ENCODE measurements around the gene CYP3A7. TPM values are rescaled to one million over a fixed set of nuclear protein-coding genes. Genes with fewer than 3 reads are reported as not detected.

The CYP3A7 gene
- total RNA-seq, 2 experiments from 2014 or later = not detected

DNA sequence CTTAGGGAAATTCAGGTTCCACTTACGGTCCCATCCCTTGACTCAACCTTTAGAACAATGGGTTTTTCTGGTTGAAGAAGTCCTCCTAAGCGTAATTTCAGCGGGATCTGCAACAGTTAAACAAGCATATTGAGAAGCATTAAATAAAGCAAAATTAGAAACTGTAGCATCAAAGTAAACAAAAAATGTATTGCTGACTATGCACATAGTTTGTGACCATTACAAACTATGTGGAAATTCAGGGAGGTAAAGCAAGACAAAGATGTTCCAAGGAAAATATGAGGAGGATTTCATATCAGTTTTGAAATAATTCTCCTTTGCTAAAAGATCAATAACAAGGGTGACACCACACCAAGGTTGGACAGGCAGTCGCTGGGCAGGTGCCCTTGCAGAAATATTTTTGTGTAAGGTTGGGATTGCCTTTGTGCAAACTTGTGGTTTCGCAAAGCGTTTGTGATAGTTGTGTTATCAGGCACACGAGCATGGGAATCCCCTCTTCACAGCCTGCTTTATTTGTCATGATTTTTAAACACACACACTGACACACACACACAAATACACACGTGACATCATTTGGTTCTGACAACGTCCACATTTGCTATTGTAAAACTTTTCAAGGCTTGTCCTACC lies 49.8 kb downstream of the CYP3A7 start:
- H3K27me3 Mint-ChIP-seq = no peaks in the 10 kb centered on the region
- no peak overlapping the region for H3K27ac Mint-ChIP-seq
- no peak overlapping the region for H3K4me3 Mint-ChIP-seq
- CTCF ChIA-PET = no interaction called here
- peaks cover 6% of the 10 kb centered on the region for H3K36me3 Mint-ChIP-seq (ENCODE audit: low read depth)
- DNase-seq = no peak
- H3K9me3 Mint-ChIP-seq = peaks cover 6% of the 10 kb centered on the region
- no peaks in the 10 kb centered on the region for H3K4me1 Mint-ChIP-seq (ENCODE audit: low read depth)
- ATAC-seq = no peak
- TF ChIP-seq, protein P1, sequence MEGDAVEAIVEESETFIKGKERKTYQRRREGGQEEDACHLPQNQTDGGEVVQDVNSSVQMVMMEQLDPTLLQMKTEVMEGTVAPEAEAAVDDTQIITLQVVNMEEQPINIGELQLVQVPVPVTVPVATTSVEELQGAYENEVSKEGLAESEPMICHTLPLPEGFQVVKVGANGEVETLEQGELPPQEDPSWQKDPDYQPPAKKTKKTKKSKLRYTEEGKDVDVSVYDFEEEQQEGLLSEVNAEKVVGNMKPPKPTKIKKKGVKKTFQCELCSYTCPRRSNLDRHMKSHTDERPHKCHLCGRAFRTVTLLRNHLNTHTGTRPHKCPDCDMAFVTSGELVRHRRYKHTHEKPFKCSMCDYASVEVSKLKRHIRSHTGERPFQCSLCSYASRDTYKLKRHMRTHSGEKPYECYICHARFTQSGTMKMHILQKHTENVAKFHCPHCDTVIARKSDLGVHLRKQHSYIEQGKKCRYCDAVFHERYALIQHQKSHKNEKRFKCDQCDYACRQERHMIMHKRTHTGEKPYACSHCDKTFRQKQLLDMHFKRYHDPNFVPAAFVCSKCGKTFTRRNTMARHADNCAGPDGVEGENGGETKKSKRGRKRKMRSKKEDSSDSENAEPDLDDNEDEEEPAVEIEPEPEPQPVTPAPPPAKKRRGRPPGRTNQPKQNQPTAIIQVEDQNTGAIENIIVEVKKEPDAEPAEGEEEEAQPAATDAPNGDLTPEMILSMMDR (IDR thresholded peaks at IDR 0.05) = no peak
- POLR2A ChIA-PET = no interaction called here
- intact Hi-C loops (cut with micrococcal nuclease) = no loop called here

DNA sequence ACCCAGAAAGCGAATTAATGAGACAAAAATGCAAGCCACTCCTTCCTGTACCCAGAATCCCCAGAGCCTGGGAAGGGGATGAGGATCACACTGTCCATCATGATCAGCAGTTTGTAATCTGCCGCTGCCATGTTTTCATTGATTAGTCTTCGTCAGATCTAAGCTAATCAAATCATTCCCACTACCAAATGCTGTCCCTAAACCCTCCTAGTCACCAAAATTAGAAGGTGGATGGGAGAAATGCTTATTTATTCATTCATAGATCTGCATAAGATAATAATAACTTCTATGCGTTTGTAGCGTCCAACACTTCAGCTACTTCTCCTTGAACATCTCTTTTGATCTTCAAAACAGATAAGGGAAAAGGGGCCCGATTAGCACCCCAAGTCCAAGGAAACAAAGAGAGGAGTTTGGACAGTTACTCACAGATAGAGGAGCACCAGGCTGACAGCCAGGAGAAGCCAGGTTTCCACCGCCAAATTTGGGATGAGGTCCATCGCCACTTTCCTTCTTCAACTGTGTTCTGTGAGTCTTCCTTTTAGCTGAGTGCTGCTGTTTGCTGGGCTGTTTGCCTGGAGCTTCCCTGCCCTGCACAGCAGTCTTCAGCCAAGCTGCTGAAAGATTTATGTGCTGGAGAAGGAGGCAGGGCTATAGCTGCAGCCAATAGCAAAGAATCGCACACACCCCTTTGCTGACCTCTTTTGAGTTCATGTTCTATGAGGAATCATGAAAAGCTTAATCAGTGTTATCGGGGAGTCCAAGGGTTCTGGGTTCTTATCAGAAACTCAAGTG lies 55.4 kb downstream of the CYP3A7 start, which contains the start of gene CYP3A5:
CYP3A5 (minus strand) TSS at position 597 of the 792 bp plus-strand sequence; CDS start at position 497, 100 bp downstream.
- POLR2A ChIA-PET = interaction anchor here (0.6 kb wide), 1 partner anchor 98 kb away, joined by 3 read pairs; no protein-coding TSS in a partner anchor
- Mint-ChIP-seq H3K36me3 (ENCODE audit: low read depth) (peaks cover 3% of the 10 kb centered on the region), H3K9me3 (no peaks in the 10 kb centered on the region), H3K4me1 (ENCODE audit: low read depth) (peaks cover 13% of the 10 kb centered on the region), H3K27ac (no peak within 1 kb of the TSS), H3K4me3 (no peak within 1 kb of the TSS), H3K27me3 (no peaks in the 10 kb centered on the region)
- TF ChIP-seq, protein P1 (IDR thresholded peaks at IDR 0.05) = no peak
- CTCF ChIA-PET = no interaction called here
- no peak for DNase-seq
- no peak for ATAC-seq
- intact Hi-C loops (cut with micrococcal nuclease) = no loop called here

DNA sequence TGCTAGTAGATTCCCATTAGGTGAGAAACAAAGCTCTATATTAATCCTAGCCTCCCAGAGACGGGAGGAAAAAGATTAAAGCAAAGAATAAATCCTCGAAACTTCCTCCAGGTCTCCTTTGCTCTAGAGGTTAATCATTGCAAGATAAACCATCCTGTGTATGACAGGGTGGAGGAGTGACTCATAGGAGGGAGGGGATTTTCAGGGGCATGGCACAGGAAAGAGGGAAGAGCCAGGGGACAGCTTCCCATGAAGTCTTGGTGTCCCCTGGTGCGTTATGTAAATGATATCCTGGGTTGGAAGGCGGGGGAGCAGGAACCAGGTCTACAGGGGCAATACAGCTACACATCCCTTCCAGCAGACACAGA lies 56.0 kb downstream of the CYP3A7 start:
- CTCF ChIA-PET = interaction anchor here (0.7 kb wide), 1 partner anchor 187 kb away, joined by 3 read pairs; no protein-coding TSS in a partner anchor
- ATAC-seq (no peak), DNase-seq (no peak)
- Mint-ChIP-seq H3K27ac (no peak overlapping the region), H3K9me3 (no peaks in the 10 kb centered on the region), H3K4me1 (ENCODE audit: low read depth) (peaks cover 19% of the 10 kb centered on the region), H3K4me3 (no peak overlapping the region), H3K27me3 (no peaks in the 10 kb centered on the region), H3K36me3 (ENCODE audit: low read depth) (peaks cover 3% of the 10 kb centered on the region)
- POLR2A ChIA-PET = no interaction called here
- intact Hi-C loops (cut with micrococcal nuclease) = no loop called here
- TF ChIP-seq, protein P1 (IDR thresholded peaks at IDR 0.05) = no peak

DNA sequence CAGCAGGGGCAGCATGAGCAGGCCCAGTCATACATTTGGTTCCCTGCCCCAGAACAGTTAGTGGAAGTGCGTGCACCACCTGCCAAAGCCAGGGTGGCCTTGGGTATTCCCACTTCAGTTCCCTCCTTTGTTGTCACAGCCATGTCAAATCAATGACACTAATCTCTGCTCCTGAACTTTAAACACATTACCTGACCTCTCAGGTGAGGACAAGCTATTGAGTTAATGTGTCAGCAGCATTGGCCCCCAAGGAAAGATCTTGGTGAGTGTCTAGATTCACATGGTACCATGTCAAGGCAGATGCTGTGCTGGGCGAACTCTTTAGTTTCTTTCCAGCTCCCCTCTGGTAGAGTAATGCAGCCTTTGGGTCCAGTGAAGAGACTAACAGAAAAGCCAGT lies 57.3 kb downstream of the CYP3A7 start:
- Mint-ChIP-seq H3K27me3 (no peaks in the 10 kb centered on the region), H3K36me3 (ENCODE audit: low read depth) (peaks cover 3% of the 10 kb centered on the region), H3K4me1 (ENCODE audit: low read depth) (peaks cover 24% of the 10 kb centered on the region), H3K4me3 (no peak overlapping the region), H3K27ac (no peak overlapping the region), H3K9me3 (no peaks in the 10 kb centered on the region)
- no peak for DNase-seq
- intact Hi-C loops (cut with micrococcal nuclease) = no loop called here
- ChIA-PET POLR2A (no interaction called here), CTCF (no interaction called here)
- TF ChIP-seq, protein P1 (IDR thresholded peaks at IDR 0.05) = no peak
- no peak for ATAC-seq

DNA sequence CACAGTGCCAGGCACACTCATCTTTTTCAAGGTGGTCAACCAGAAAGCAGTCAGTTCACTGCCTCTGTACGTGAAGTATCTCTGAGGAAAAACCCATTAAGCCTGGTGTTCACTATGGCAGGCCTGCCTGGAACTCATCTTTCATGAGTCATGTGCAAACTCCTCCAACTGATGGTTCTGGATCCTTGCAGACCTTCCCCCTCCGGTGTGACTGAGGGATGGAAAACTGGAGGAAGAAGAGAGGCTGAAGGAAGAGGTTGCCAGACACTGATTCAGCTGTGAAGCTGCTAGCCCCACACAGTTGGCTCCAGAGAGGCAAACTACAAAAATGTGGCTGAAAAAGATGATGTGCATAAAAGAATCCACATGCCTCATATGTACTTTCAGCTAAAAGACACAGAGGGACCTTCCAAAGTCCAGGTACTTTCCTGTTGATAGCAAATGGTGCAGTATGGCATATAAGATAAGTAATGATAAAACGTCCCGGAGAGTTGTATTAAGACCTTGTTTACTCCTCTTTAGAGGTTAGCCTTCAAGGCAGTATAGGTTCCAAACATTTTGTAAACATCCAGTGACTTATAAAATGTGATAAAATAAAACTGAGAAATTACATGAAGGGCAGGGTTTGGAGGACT lies 57.9 kb downstream of the CYP3A7 start:
- intact Hi-C loops (cut with micrococcal nuclease) = no loop called here
- Mint-ChIP-seq H3K27ac (no peak overlapping the region), H3K4me1 (ENCODE audit: low read depth) (peaks cover 24% of the 10 kb centered on the region), H3K27me3 (no peaks in the 10 kb centered on the region), H3K4me3 (no peak overlapping the region), H3K36me3 (ENCODE audit: low read depth) (peaks cover 3% of the 10 kb centered on the region), H3K9me3 (no peaks in the 10 kb centered on the region)
- no peak for ATAC-seq
- no peak for DNase-seq
- ChIA-PET CTCF (no interaction called here), POLR2A (no interaction called here)
- TF ChIP-seq, protein P1 (IDR thresholded peaks at IDR 0.05) = no peak
